IPS DF 6.9 (cell line): Measurements from ENCODE around the gene PROSER3.

ENCODE experiments used
- DNase-seq: peaks from one replicate; pipeline ENCODE4 v3.0.0-alpha.2; 2013; ENCODE audit warnings: low read depth, low spot score
- H3K27ac ChIP-seq: one replicate; pipeline ENCODE4 v1.5.1; 2013; ENCODE audit warnings: low read length, control low read depth
- H3K27me3 ChIP-seq: 2 replicates; pipeline ENCODE4 v1.6.1; 2013; ENCODE audit warnings: mild to moderate bottlenecking, low read length; ENCODE audit not compliant: control insufficient read depth, insufficient read depth
- H3K36me3 ChIP-seq: 2 replicates; pipeline ENCODE4 v1.6.1; 2013; ENCODE audit warnings: low read length; ENCODE audit not compliant: control insufficient read depth, insufficient read depth
- H3K4me1 ChIP-seq: 2 replicates; pipeline ENCODE4 v1.6.1; 2013; ENCODE audit warnings: low read length; ENCODE audit not compliant: control insufficient read depth, insufficient read depth
- H3K4me3 ChIP-seq: 2 replicates; pipeline ENCODE4 v1.5.1; 2013; ENCODE audit warnings: mild to moderate bottlenecking, low read length
- H3K9me3 ChIP-seq: 2 replicates; pipeline ENCODE4 v1.6.1; 2013; ENCODE audit warnings: low read length, inconsistent platforms; ENCODE audit not compliant: control insufficient read depth, insufficient read depth
- WGBS: extraction: QIAGEN DNeasy Blood & Tissue Kit; methylation state at CpG from one replicate; pipeline ENCODE4 v1.1.7; 2013; ENCODE audit warnings: mixed read lengths, missing lambda C conversion rate; ENCODE audit not compliant: insufficient read length, insufficient coverage; 5-methylcytosine and 5-hydroxymethylcytosine counted together

The PROSER3 gene

DNA sequence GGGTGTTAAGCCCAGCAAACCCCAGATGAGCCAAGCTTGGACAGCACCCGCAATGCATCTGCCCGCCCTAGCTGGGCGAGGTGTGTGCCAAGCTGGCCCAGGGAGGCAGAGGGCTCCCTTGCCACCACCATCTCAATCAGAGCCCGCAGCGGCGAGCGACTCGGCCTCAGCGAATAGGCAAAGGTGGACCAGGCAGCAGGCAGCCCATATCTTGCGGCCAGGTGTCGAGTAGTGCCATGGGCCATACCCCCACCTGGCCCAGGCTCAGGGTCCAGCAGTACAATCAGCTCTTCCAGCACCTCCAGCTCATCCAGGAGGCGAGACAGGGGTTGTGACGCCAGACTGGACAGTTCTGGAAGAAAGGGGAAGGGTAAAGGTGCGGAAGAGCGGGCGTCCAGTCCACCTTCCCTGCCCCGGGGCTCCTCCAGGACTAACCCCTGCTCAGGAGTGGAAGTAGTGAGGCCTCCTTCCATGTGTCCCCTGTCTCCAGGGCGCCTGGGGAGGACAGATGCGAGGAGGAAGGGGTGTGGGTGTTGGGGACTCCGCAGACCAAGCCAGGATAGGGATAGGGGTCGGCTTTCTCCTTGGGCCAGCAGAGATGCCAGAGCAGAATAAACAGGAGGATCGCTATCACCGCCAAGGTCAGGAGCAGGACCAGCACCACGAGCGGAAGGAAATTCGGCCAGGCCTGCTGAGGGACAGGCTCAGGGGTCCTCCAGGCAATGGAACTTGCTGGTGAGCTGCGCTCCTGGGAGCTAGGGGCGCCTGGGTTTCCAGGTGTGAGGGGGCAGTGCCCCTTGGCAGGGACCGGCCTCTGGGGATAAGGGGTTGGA, 18.5 kb upstream of the PROSER3 start:
- Histone ChIP-seq H3K4me3 (peak overlapping the region; percentile 79; the same call in 1 of the 2 replicates), H3K27me3 (no peaks in the 10 kb centered on the region), H3K4me1 (peaks cover 2% of the 10 kb centered on the region; the same call in 1 of the 2 replicates), H3K27ac (no peak overlapping the region), H3K9me3 (no peaks in the 10 kb centered on the region), H3K36me3 (peaks cover 20% of the 10 kb centered on the region)
- DNase-seq: no peak
- no CpG with 5 or more reads among the region's 29 CpGs for WGBS

DNA sequence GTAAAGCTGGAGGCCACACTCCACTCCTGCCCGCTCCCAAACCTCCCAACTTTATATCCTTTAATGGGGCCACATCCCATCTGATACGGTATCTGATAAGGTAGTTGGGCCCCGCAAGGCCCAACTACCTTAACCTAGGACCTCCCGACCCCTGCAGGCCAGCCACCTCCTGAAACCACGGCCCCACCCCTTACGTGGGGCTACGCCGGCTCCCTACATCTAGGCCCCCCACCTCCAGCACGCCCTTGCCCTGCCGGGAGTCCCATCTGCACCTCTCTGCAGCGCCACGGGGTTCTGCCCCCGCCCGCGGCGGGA, 17.9 kb upstream of the PROSER3 start:
- no peak for DNase-seq
- Histone ChIP-seq H3K9me3 (no peaks in the 10 kb centered on the region), H3K36me3 (peaks cover 16% of the 10 kb centered on the region), H3K27ac (no peak overlapping the region), H3K4me1 (peaks cover 2% of the 10 kb centered on the region; the same call in 1 of the 2 replicates), H3K4me3 (peak overlapping the region; percentile 79), H3K27me3 (no peaks in the 10 kb centered on the region)
- no CpG with 5 or more reads among the region's 16 CpGs for WGBS

DNA sequence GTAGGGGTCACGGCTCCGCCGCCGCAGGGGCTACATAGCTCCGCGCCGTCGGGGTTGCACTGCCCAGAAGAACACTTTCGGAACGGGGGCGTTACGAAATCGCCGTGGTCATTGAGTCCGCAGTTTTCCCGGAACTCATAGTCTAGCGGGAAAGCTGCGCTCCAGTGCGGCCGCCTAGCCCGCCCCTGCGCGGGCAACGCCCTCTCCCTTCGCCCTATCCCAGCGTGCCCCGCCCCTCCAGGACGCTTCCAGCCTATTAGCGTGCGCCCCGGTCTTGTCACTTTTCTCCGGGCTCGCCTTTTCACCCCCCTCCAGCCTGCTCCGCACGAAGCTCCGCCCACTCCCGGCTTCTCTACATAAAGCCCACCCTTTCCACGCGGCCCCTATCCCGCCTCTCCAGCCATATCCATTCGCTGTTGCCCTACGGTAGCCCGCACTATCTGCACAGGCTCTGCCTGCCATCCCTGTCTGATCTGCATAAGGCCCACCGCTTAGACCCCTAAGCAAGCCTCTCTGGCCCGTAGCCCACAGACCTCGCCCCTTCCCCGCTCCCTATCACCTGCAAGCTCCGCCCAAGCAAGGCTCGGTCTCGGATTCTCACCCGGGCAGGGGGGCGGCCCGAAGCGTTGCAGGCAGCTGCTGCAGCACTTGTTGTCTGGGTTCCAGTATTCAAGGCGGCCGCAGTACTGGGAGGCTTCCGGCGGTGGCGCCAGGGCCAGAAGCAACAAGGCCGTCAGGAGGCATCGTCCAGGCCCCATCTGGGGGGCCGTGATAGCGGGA, 17.4 kb upstream of the PROSER3 start:
- DNase-seq: peak; percentile 92
- Histone ChIP-seq H3K9me3 (no peaks in the 10 kb centered on the region), H3K27me3 (no peaks in the 10 kb centered on the region), H3K27ac (no peak overlapping the region), H3K4me1 (peaks cover 2% of the 10 kb centered on the region; the same call in 1 of the 2 replicates), H3K4me3 (peak overlapping the region; percentile 79), H3K36me3 (peaks cover 12% of the 10 kb centered on the region; the same call in 1 of the 2 replicates)
- WGBS: no CpG with 5 or more reads among the region's 63 CpGs

DNA sequence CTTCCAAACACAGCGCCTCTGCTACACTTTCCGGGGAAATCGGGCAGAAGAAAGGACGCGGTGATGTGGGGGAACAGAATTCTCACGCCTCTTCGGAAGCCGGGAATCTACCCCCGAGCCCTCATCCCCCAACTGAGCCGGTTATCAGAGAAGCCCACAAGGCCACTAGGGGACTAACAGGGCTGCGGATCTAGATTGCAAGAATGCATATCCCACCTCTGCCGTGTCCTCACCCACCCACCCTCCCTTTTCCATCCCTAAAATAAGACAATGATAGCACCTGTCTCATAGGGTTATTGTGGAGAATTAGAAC, 16.8 kb upstream of the PROSER3 start:
- Histone ChIP-seq H3K27me3 (no peaks in the 10 kb centered on the region), H3K4me1 (peaks cover 2% of the 10 kb centered on the region; the same call in 1 of the 2 replicates), H3K36me3 (peaks cover 12% of the 10 kb centered on the region; the same call in 1 of the 2 replicates), H3K9me3 (no peaks in the 10 kb centered on the region), H3K27ac (no peak overlapping the region), H3K4me3 (peak overlapping the region; percentile 51; the same call in 1 of the 2 replicates)
- DNase-seq: no peak
- no CpG with 5 or more reads among the region's 12 CpGs for WGBS

DNA sequence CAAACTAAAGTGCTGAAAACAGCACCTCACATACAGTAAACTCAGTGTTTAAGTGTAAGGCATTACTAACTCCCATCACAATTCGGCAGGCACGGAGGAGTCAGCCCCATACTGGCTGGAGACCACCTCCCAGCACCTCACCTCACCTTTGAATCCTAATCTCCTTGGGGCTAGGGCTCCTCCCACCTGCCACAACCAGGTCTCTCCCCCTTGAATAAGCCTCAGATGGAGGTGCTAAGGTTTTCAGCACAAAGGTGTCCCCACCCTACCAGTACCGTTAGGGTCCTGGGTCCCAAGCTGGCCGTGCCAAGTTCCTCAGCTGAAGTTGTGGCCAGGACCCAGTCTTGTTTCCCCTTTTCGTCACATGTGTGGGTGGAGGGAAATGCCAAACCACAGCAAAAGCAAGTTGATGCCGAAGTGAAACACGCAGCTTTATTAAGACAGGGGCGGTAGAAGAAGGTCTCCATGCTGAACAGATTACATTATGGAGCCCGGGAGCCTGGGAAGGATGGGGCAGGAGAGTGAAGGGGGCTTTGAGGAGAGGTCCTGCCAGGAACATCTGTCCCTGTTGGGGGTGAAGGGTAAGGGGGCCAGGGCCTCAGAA, 15.8 kb upstream of the PROSER3 start, which contains the start of gene IGFLR1:
TSS of gene IGFLR1 (minus strand) at position 332 of the 604 bp plus-strand sequence. CDS start 1,272 bp downstream, outside the sequence.
- DNase-seq: no peak
- Histone ChIP-seq H3K27me3 (no peaks in the 10 kb centered on the region), H3K4me1 (peaks cover 2% of the 10 kb centered on the region; the same call in 1 of the 2 replicates), H3K36me3 (peaks cover 9% of the 10 kb centered on the region; the same call in 1 of the 2 replicates), H3K9me3 (no peaks in the 10 kb centered on the region), H3K27ac (no peak within 1 kb of the TSS), H3K4me3 (no peak within 1 kb of the TSS)
- no CpG with 5 or more reads among the region's 9 CpGs for WGBS

DNA sequence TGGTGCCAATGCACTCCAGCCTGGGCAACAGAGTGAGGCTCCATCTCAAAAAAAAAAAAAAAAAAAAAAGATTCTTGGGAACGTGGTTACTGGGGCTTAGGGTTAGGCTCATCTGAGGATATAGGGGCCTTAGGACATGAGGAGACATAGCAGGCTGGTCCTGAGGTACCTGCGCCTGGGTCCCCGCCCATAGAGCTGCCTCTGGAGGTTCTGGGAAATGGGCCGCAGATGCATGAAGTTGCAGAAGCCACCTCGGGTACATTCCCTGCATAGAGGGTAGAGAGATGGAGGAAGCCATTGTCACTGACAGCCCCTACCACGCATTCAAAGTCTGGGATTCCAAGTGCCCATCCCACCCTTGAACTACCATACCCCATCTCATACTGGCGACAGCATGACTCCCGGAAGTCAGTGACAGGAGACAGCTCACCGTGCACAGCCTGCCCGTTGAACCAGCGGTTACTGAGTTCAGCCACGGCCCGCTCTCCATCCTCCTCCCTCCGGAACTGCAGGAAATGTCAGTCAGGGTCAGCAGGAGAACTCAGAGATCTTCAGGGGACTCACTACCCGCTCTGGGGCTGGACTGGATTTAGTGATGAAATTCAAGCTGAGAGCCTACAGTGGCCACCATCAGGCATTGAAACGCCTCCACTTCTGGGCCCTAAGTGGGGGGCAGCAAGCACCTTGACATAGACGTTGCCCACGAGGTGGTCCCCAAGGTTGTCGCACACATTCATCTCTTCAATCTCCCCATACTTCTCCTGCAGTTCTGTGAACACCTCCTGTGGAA, 14.1 kb upstream of the PROSER3 start:
- Histone ChIP-seq H3K27ac (no peak overlapping the region), H3K36me3 (no peaks in the 10 kb centered on the region), H3K9me3 (no peaks in the 10 kb centered on the region), H3K27me3 (no peaks in the 10 kb centered on the region), H3K4me1 (peaks cover 2% of the 10 kb centered on the region; the same call in 1 of the 2 replicates), H3K4me3 (peak overlapping the region; percentile 35; the same call in 1 of the 2 replicates)
- no peak for DNase-seq
- WGBS: no CpG with 5 or more reads among the region's 19 CpGs

DNA sequence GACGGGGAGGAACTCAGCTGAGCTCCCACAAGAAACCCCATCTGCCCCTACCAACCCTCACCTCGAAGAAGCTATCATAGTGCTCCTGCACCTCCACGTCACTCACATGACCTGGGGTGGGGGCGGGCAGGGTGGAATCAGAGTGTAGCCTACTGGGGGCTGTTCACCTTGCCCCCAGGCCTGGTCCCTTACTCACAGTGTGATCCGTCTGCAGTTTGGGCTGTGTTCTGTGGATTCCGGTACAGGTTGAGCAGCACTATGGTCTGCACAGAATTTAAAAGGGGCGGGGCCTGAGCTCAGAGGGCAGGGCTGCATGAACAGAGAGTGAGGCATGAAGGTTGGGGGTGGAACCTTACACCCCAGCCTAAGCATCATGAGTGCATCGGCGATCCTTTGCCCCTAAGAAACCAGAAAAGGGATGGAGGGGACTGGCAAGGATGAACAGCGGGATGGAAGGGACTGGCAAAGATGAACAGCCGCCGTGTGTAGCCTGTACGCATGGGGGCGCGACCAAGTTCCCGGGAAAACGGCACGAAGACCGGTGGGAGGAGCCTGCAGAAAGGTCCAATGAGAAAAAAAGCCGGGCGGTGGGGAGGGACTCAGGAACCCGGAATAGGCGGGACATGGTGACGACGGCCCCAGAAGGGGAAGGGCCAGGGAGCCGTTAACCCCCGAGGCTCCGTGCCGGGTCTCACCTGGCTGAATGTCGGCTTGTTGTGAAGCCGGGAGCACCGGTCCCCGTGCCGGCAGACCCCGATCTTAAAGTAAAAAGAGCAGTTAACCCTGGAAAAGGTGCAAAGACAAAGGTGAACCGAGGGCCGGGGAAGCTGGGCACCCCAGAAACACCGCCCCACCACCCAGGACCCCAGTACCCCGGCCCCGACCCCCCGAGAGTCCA, 13.3 kb upstream of the PROSER3 start:
- H3K36me3 ChIP-seq: no peaks in the 10 kb centered on the region
- WGBS: no CpG with 5 or more reads among the region's 41 CpGs
- H3K27me3 ChIP-seq: no peaks in the 10 kb centered on the region
- H3K27ac ChIP-seq: no peak overlapping the region
- H3K4me1 ChIP-seq: peaks cover 2% of the 10 kb centered on the region; the same call in 1 of the 2 replicates
- H3K4me3 ChIP-seq: peak overlapping the region; percentile 56; the same call in 1 of the 2 replicates
- H3K9me3 ChIP-seq: no peaks in the 10 kb centered on the region
- DNase-seq: peak; percentile 90

DNA sequence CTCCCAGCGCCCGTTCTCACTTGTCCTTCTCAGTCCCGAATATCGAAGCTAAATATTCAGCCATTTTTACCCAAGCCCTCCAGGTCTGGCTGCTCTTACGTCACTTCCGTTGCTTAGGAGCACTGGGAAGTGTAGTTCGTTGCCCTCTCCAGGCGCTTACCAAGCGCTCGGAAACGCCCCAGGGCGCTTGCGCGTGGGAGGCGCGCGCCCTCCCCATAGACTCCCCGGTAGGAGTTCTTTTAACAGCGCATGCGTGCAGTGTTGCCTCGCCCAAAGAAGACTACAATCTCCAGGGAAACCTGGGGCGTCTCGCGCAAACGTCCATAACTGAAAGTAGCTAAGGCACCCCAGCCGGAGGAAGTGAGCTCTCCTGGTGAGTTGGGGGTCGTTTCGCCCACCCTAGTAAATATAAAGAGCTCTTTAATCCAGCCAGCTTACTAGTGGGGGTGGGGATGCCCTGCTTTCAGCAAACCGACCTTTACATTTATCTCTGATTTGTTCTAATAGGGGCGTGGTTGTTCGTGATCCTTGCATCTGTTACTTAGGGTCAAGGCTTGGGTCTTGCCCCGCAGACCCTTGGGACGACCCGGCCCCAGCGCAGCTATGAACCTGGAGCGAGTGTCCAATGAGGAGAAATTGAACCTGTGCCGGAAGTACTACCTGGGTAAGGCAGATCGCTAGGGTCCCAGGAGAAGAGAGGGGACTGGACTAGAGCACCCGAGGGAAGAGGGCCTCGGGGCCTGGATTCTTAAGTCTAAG, 12.5 kb upstream of the PROSER3 start, which contains the start of the genes PSENEN and U2AF1L4:
TSS of gene PSENEN (plus strand) at position 324 of the 759 bp plus-strand sequence. CDS start at position 604, 280 bp downstream.
TSS of gene U2AF1L4 (minus strand) at position 91 of the 759 bp plus-strand sequence. CDS start at position 64, 27 bp downstream.
- H3K9me3 ChIP-seq: no peaks in the 10 kb centered on the region
- no peaks in the 10 kb centered on the region for H3K36me3 ChIP-seq
- H3K4me1 ChIP-seq: no peaks in the 10 kb centered on the region
- peak within 1 kb of the TSS; percentile 69; the same call in 1 of the 2 replicates for H3K4me3 ChIP-seq
- no CpG with 5 or more reads among the region's 40 CpGs for WGBS
- H3K27me3 ChIP-seq: no peaks in the 10 kb centered on the region
- peak; percentile 96 for DNase-seq
- H3K27ac ChIP-seq: no peak within 1 kb of the TSS
